ENCODE data around the gene RIBC2.
"Not testable (repeated sequence)": the region's sequence is repeated elsewhere in the genome, so short reads cannot be mapped to it uniquely, and the experiment has no call there.

RIBC2 gene

GRCh38 chr22:45425101-45425500 lies 11.6 kb downstream of the RIBC2 start:
- peak in 1 of 2 experiments; percentile 3 for DNase-seq

- DNase-seq: peak in 1 of 2 experiments; percentile 2
These were observed 12.2 kb downstream of the RIBC2 start for GRCh38 chr22:45425531-45426265.

- DNase-seq: no peak
These were observed 12.9 kb downstream of the RIBC2 start for GRCh38 chr22:45426387-45426786.

GRCh38 chr22:45427114-45427513 lies 13.6 kb downstream of the RIBC2 start:
- DNase-seq: no peak

GRCh38 chr22:45428391-45429385 lies 15.2 kb downstream of the RIBC2 start:
- DNase-seq: no peak

GRCh38 chr22:45429424-45429823 lies 15.9 kb downstream of the RIBC2 start:
- no peak for DNase-seq

- DNase-seq: no peak
These were observed 16.7 kb downstream of the RIBC2 start for GRCh38 chr22:45429981-45430775.

GRCh38 chr22:45430871-45431270 lies 17.4 kb downstream of the RIBC2 start:
- DNase-seq: no peak

- DNase-seq: no peak
These were observed 21.5 kb downstream of the RIBC2 start for GRCh38 chr22:45434981-45435380.

- DNase-seq: peak; percentile 82 to 86
These were observed 22.1 kb downstream of the RIBC2 start for GRCh38 chr22:45435544-45436139.

GRCh38 chr22:45436871-45437517 lies 23.5 kb downstream of the RIBC2 start:
- peak; percentile 49 to 59 for DNase-seq

GRCh38 chr22:45438336-45438735 lies 24.8 kb downstream of the RIBC2 start:
- no peak for DNase-seq

GRCh38 chr22:45440688-45441087 lies 27.2 kb downstream of the RIBC2 start:
- not testable (repeated sequence) for DNase-seq

- DNase-seq: peak; percentile 40 to 44
These were observed 27.6 kb downstream of the RIBC2 start for GRCh38 chr22:45441138-45441537.

GRCh38 chr22:45442116-45442515 lies 28.6 kb downstream of the RIBC2 start:
- DNase-seq: no peak

- no peak for DNase-seq
These were observed 30.7 kb downstream of the RIBC2 start for GRCh38 chr22:45444168-45444567.

GRCh38 chr22:45445031-45445710 lies 31.7 kb downstream of the RIBC2 start:
- no peak for DNase-seq

GRCh38 chr22:45446216-45446615 lies 32.7 kb downstream of the RIBC2 start:
- no peak for DNase-seq

- DNase-seq: not testable (repeated sequence)
These were observed 34.1 kb downstream of the RIBC2 start for GRCh38 chr22:45447596-45447995.

GRCh38 chr22:45448431-45448830 lies 34.9 kb downstream of the RIBC2 start:
- no peak for DNase-seq

GRCh38 chr22:45449442-45449841 lies 35.9 kb downstream of the RIBC2 start:
- DNase-seq: not testable (repeated sequence)

Data from activated T-cell treated with anti-CD3 and anti-CD28 coated beads, Interleukin-2, amount 50 U/mL, for 48 hours (primary cell).